Gastroesophageal sphincter (tissue), 3 donors: ENCODE results near the gene HTR3B.

ENCODE experiments used
- POLR2A ChIP-seq, 2 donors: fragments of 450-650 bp; IDR thresholded peaks; one replicate each; pipeline ENCODE4 v1.6.1; 2017; ENCODE audit warnings: antibody characterized with exemption in 2 of 2, mild to moderate bottlenecking in 2 of 2, moderate library complexity in 1 of 2
- POLR2AphosphoS5 ChIP-seq: sonication (generic); formaldehyde crosslinking; IDR thresholded peaks from one replicate; pipeline ENCODE4 v1.6.1; 2017; ENCODE audit warnings: antibody characterized with exemption
- TF ChIP-seq, protein P1 (sequence below), 4 experiments: fragments of 200-600 bp in 2 of 4; fragments of 450-650 bp in 2 of 4; sonication (generic) in 1 of 4; IDR thresholded peaks; one replicate each; pipeline ENCODE4 v1.5.1; 2017 to 2019; ENCODE audit warnings: antibody characterized with exemption in 4 of 4, mild to moderate bottlenecking in 2 of 4, moderate library complexity in 2 of 4

- TF ChIP-seq, protein P1, sequence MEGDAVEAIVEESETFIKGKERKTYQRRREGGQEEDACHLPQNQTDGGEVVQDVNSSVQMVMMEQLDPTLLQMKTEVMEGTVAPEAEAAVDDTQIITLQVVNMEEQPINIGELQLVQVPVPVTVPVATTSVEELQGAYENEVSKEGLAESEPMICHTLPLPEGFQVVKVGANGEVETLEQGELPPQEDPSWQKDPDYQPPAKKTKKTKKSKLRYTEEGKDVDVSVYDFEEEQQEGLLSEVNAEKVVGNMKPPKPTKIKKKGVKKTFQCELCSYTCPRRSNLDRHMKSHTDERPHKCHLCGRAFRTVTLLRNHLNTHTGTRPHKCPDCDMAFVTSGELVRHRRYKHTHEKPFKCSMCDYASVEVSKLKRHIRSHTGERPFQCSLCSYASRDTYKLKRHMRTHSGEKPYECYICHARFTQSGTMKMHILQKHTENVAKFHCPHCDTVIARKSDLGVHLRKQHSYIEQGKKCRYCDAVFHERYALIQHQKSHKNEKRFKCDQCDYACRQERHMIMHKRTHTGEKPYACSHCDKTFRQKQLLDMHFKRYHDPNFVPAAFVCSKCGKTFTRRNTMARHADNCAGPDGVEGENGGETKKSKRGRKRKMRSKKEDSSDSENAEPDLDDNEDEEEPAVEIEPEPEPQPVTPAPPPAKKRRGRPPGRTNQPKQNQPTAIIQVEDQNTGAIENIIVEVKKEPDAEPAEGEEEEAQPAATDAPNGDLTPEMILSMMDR (IDR thresholded peaks at IDR 0.05): no peak
- TF ChIP-seq POLR2A (IDR thresholded peaks at IDR 0.05) (no peak), POLR2AphosphoS5 (no peak)
Measured at GRCh38 chr11:113960702-113961330, 56.2 kb downstream of the HTR3B start.
